PC-3 (cell line): ENCODE data around the gene SHQ1. TPM values are rescaled to one million over a fixed set of nuclear protein-coding genes. Genes with fewer than 3 reads are reported as not detected.

Experiments
- ATAC-seq: fragments of 200-7000 bp; cut with Tn5 transposase; 2 replicates; pipeline ENCODE4 v1.9.1; 2020; ENCODE audit warnings: mild to moderate bottlenecking, moderate library complexity
- BruUV-seq: library from RNA; stranded (reverse); fragments of 400-500 nt; replicated peaks from 2 replicates; lab custom pipeline; 2021; lab: Mats Ljungman, UMichigan
- CTCF ChIA-PET: fragments of 300-600 bp; sonication (Branson Sonifier 250); formaldehyde crosslinking; loops from one replicate; lab custom pipeline; 2022; ENCODE audit warnings: antibody characterized with exemption; lab: Charles Lee
- POLR2A ChIA-PET: fragments of 300-600 bp; sonication (Branson Sonifier 250); formaldehyde crosslinking; loops from one replicate; lab custom pipeline; 2022; ENCODE audit warnings: antibody characterized with exemption; ENCODE audit not compliant: unreplicated experiment; lab: Charles Lee
- DNase-seq: peaks from one replicate; pipeline ENCODE4 v3.0.0-alpha.2; 2015
- H2AFZ ChIP-seq: fragments of 300-600 bp; sonication (generic); 2 replicates; pipeline ENCODE4 v1.6.0; 2016; ENCODE audit warnings: antibody characterized with exemption, low read length
- H3F3A ChIP-seq: fragments of 300-600 bp; sonication (generic); one replicate; pipeline ENCODE4 v1.6.0; 2017; ENCODE audit warnings: antibody characterized with exemption, low read length, control low read depth, mild to moderate bottlenecking; ENCODE audit not compliant: unreplicated experiment
- H3K27ac ChIP-seq: fragments of 300-600 bp; sonication (generic); 2 replicates; pipeline ENCODE4 v1.5.1; 2016; ENCODE audit warnings: mild to moderate bottlenecking, low read length
- H3K27me3 ChIP-seq: fragments of 300-600 bp; sonication (generic); 2 replicates; pipeline ENCODE4 v1.6.1; 2016; ENCODE audit warnings: low read length, mixed read lengths
- H3K36me3 ChIP-seq: fragments of 300-600 bp; sonication (generic); 2 replicates; pipeline ENCODE4 v1.6.1; 2016; ENCODE audit warnings: low read depth, mixed run types, low read length, mixed read lengths
- H3K4me1 ChIP-seq: fragments of 300-600 bp; sonication (generic); 2 replicates; pipeline ENCODE4 v1.5.1; 2016; ENCODE audit warnings: low read length; ENCODE audit not compliant: insufficient read depth
- H3K4me2 ChIP-seq: fragments of 300-600 bp; sonication (generic); 2 replicates; pipeline ENCODE4 v1.6.0; 2016; ENCODE audit warnings: low read length
- H3K4me3 ChIP-seq: fragments of 300-600 bp; sonication (generic); 2 replicates; pipeline ENCODE4 v1.5.1; 2016; ENCODE audit warnings: mild to moderate bottlenecking, low read length, mixed read lengths
- H3K79me2 ChIP-seq: fragments of 300-600 bp; sonication (generic); 2 replicates; pipeline ENCODE4 v1.6.1; 2017; ENCODE audit warnings: low read length, mixed read lengths
- H3K9ac ChIP-seq: fragments of 300-600 bp; sonication (generic); 2 replicates; pipeline ENCODE4 v1.6.0; 2016; ENCODE audit warnings: mild to moderate bottlenecking, low read length
- H3K9me2 ChIP-seq: fragments of 300-600 bp; sonication (generic); replicated peaks from 2 replicates; pipeline ENCODE4 v1.6.1; 2016; ENCODE audit warnings: mixed run types, low read length, mixed read lengths
- H3K9me3 ChIP-seq: fragments of 300-600 bp; sonication (generic); 2 replicates; pipeline ENCODE4 v1.6.1; 2016; ENCODE audit warnings: low read length, mixed read lengths
- H4K20me1 ChIP-seq: fragments of 300-600 bp; sonication (generic); 2 replicates; pipeline ENCODE4 v1.6.1; 2016; ENCODE audit warnings: low read length, mixed read lengths
- EZH2 ChIP-seq: fragments of 300-600 bp; sonication (generic); IDR thresholded peaks from one replicate; pipeline ENCODE4 v1.6.1; 2017; ENCODE audit warnings: antibody characterized with exemption, mild to moderate bottlenecking, low read length; ENCODE audit not compliant: unreplicated experiment
- EZH2phosphoT487 ChIP-seq: fragments of 300-600 bp; sonication (generic); IDR thresholded peaks from 2 replicates; pipeline ENCODE4 v1.6.1; 2018; ENCODE audit warnings: mild to moderate bottlenecking, antibody characterized with exemption, low read length, borderline replicate concordance
- intact Hi-C: fragments of 100-400 bp; cut with micrococcal nuclease; formaldehyde crosslinking; loops from 2 replicates; pipeline ENCODE4 v1.9.0; 2023
- total RNA-seq: library from RNA; depleted of rRNA; stranded (reverse); fragments of >200 nt; gene quantifications from 2 replicates; pipeline ENCODE4 v1.2.3, GENCODE V29; 2014
- TF ChIP-seq, protein P1 (sequence below): fragments of 300-600 bp; sonication (generic); conservative IDR thresholded peaks from 2 replicates; pipeline ENCODE4 v1.5.1; 2017; ENCODE audit warnings: antibody characterized with exemption, low read depth, mild to moderate bottlenecking, low read length

The SHQ1 gene
- total RNA-seq, 1 experiment from 2014 or later: 19.6 TPM

DNA sequence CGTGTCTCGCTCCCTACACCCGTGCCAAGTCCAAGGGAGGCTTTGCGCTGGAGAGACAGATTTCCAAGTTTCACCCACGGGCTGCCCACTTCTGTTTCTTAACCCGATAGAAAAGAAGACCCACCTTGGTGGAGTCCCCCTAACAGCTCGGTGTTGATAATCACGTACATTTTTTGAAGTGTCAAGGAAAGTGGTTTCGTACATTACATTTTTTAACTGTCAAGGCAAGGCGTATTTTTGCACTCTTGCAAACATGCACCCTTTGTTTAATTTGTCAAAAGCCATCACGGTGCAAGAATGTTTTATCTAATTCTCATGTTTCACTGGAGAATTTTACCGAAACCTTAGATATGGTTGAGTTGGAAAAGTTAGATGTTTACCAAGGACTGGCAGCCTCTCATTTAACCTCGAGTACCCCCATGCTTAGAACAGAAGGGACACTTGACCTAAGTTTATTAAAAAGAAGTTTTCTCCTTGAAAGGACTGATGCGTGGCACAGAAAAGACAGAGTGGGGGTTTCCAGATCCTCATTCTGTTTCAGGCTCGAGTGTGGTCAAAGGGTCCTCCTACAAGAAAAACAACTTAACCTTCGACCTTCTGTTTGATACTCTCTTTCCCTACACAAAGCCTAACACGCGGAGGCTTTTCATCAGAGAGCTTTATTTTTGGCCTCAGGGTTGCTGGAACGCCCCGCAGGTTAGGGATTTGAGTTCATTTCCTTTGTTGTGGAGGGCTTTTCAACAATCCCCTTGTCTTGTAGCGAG is 40.5 kb upstream of the SHQ1 start:
- H3K27ac ChIP-seq: no peak overlapping the region
- peak overlapping the region; percentile 71 for H2AFZ ChIP-seq
- H3F3A ChIP-seq: peaks cover 4% of the 10 kb centered on the region
- intact Hi-C loops: loop anchor here (5.0 kb wide), 1 partner anchor 49 kb away; no protein-coding TSS in a partner anchor
- TF ChIP-seq, protein P1, sequence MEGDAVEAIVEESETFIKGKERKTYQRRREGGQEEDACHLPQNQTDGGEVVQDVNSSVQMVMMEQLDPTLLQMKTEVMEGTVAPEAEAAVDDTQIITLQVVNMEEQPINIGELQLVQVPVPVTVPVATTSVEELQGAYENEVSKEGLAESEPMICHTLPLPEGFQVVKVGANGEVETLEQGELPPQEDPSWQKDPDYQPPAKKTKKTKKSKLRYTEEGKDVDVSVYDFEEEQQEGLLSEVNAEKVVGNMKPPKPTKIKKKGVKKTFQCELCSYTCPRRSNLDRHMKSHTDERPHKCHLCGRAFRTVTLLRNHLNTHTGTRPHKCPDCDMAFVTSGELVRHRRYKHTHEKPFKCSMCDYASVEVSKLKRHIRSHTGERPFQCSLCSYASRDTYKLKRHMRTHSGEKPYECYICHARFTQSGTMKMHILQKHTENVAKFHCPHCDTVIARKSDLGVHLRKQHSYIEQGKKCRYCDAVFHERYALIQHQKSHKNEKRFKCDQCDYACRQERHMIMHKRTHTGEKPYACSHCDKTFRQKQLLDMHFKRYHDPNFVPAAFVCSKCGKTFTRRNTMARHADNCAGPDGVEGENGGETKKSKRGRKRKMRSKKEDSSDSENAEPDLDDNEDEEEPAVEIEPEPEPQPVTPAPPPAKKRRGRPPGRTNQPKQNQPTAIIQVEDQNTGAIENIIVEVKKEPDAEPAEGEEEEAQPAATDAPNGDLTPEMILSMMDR: no peak
- TF ChIP-seq EZH2 (no peak), EZH2phosphoT487 (no peak)
- peak overlapping the region; percentile 70 for H3K4me3 ChIP-seq
- no peaks in the 10 kb centered on the region for H3K9me3 ChIP-seq
- ATAC-seq (no peak; the same call in 1 of the 2 replicates), DNase-seq (peak; percentile 29)
- POLR2A ChIA-PET: no interaction called here
- H3K27me3 ChIP-seq: no peaks in the 10 kb centered on the region
- no peaks in the 10 kb centered on the region for H3K36me3 ChIP-seq
- H3K4me1 ChIP-seq: peaks cover 47% of the 10 kb centered on the region
- BruUV-seq: TSS peak; percentile 52
- no peak overlapping the region for H3K9ac ChIP-seq
- no peaks in the 10 kb centered on the region for H3K9me2 ChIP-seq
- CTCF ChIA-PET: interaction anchor here (1.9 kb wide), 1 partner anchor 37 kb away, joined by 7 read pairs; no protein-coding TSS in a partner anchor
- no peaks in the 10 kb centered on the region for H3K79me2 ChIP-seq
- no peaks in the 10 kb centered on the region for H4K20me1 ChIP-seq
- peak overlapping the region; percentile 80 for H3K4me2 ChIP-seq

DNA sequence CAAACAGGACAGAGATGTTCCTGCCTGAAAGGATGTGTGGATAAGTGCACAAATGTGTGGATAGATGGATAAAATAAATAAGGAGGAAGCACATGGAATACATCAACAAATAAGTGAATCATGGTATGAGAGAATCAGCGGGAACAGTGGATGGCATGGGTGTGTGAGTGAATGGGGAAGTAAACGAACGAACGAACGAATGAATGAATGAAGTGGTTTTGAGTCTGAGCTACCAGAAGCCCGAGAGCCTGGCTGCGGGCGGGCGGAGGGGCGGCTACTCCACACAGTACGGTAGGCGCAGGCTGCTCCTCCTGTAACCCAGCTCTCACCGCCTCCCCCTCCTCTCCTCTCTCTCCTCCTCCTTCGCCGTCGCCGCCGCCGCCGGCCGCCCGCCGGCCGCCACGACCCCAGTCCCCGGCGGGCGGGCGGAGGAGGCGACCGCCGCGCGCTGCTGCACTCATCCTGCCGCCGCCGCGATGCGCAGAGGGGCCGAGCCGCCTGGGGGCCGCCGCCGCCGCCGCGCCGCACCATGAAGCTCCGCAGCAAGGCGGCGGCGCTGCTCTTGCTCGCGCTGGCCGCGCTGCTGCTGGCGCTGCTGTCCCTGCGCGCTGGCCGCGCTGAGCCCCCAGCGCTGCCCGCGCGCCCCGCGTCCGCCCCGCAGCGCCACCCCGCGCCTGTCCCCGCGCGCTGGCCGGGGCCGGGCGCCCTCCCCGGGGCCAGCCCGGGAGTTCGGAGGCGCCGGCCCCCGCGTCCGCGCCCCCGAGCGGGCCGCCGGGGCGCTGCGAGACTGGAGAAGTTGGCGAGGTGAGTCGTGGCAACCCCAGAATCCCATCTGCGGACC is 39.7 kb upstream of the SHQ1 start, which contains the start of gene GXYLT2:
GXYLT2 (plus strand) TSS at position 342 of the 841 bp plus-strand sequence; CDS start at position 530, 188 bp downstream.
- H3K4me1 ChIP-seq: peaks cover 45% of the 10 kb centered on the region
- no TSS peak for BruUV-seq
- H3K27ac ChIP-seq: no peak within 1 kb of the TSS
- no peaks in the 10 kb centered on the region for H3K9me3 ChIP-seq
- H4K20me1 ChIP-seq: no peaks in the 10 kb centered on the region
- peak within 1 kb of the TSS; percentile 85 for H3K4me2 ChIP-seq
- H3K9ac ChIP-seq: peak within 1 kb of the TSS; percentile 1; the same call in 1 of the 2 replicates
- H3K27me3 ChIP-seq: no peaks in the 10 kb centered on the region
- CTCF ChIA-PET: interaction anchor here (1.9 kb wide), 1 partner anchor 37 kb away, joined by 7 read pairs; no protein-coding TSS in a partner anchor
- intact Hi-C loops: loop anchor here (1.0 to 5.0 kb wide), 2 partner anchors 37 to 49 kb away; no protein-coding TSS in a partner anchor
- DNase-seq: peak; percentile 58
- H3K4me3 ChIP-seq: peak within 1 kb of the TSS; percentile 76
- H3K36me3 ChIP-seq: no peaks in the 10 kb centered on the region
- peaks cover 4% of the 10 kb centered on the region for H3F3A ChIP-seq
- H3K9me2 ChIP-seq: no peaks in the 10 kb centered on the region
- H3K79me2 ChIP-seq: no peaks in the 10 kb centered on the region
- ATAC-seq: peak; percentile 84
- POLR2A ChIA-PET: interaction anchor here (0.6 to 1.0 kb wide), 4 partner anchors 11 to 25 kb away, joined by 3 to 25 read pairs (median 4); no protein-coding TSS in a partner anchor
- TF ChIP-seq, protein P1: no peak
- TF ChIP-seq EZH2phosphoT487 (no peak), EZH2 (no peak)
- H2AFZ ChIP-seq: peak within 1 kb of the TSS; percentile 98
